Measurements from ENCODE around the gene UBE2E3.

DNA sequence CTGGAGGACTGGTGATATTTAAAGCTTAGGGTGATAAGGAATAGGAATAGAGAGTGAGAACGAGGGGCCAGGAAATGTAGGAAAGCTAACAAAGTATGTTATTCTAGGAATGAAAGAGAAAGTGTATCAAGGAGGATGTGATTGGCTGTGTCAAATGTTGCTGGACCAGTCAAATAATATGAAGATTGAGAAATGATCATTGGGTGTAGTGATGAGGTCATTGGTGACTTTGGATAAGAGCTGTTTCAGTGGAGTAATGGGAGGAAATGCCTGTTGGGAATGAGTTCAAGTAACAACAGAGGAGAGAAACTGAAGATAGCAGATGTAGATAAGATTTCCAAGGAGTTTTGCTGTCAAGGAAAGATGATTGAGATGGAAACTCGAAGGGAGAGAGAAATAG, 74.4 kb downstream of the UBE2E3 start:
- TF ChIP-seq EZH2 (IDR thresholded peaks at IDR 0.05): no peak
- TF ChIP-seq POLR2AphosphoS5 (IDR thresholded peaks at IDR 0.05; ENCODE audit: borderline replicate concordance, low read depth, low read length): no peak
